OCI-LY1 (cell line): ENCODE measurements around the gene PTPRD.

ENCODE experiments used
- H2AFZ ChIP-seq: fragments of 200-600 bp; sonication (generic), shearing (Covaris generic); 2 replicates; pipeline ENCODE4 v1.6.0; 2014; ENCODE audit warnings: antibody characterized with exemption, mild to moderate bottlenecking, low read length
- H3F3A ChIP-seq: fragments of 200-600 bp; sonication (generic), shearing (Covaris generic); 2 replicates; pipeline ENCODE4 v1.6.0; 2014; ENCODE audit warnings: mild to moderate bottlenecking, antibody characterized with exemption, low read length, moderate library complexity; ENCODE audit not compliant: insufficient read depth
- H3K27ac ChIP-seq: fragments of 200-600 bp; sonication (generic); 2 replicates; pipeline ENCODE4 v1.5.1; 2014; ENCODE audit warnings: low read length, mixed run types, mild to moderate bottlenecking, low read depth; ENCODE audit not compliant: poor library complexity, severe bottlenecking
- H3K27me3 ChIP-seq: fragments of 200-600 bp; sonication (generic); 2 replicates; pipeline ENCODE4 v1.6.0; 2014; ENCODE audit warnings: antibody characterized with exemption, mild to moderate bottlenecking, low read length, moderate library complexity; ENCODE audit not compliant: insufficient read depth
- H3K36me3 ChIP-seq: fragments of 200-600 bp; sonication (generic); 2 replicates; pipeline ENCODE4 v1.6.1; 2014; ENCODE audit warnings: mild to moderate bottlenecking, antibody characterized with exemption, low read length, moderate library complexity, mixed read lengths; ENCODE audit not compliant: insufficient read depth
- H3K4me1 ChIP-seq: fragments of 200-600 bp; sonication (generic); 2 replicates; pipeline ENCODE4 v1.5.1; 2014; ENCODE audit warnings: mild to moderate bottlenecking, low read length, moderate library complexity; ENCODE audit not compliant: insufficient read depth, severe bottlenecking
- H3K4me2 ChIP-seq: fragments of 200-600 bp; sonication (generic), shearing (Covaris generic); 2 replicates; pipeline ENCODE4 v1.6.1; 2014; ENCODE audit warnings: low read length
- H3K4me3 ChIP-seq: fragments of 200-600 bp; sonication (generic); 2 replicates; pipeline ENCODE4 v1.5.1; 2014; ENCODE audit warnings: low read length, low read depth, mild to moderate bottlenecking, mixed read lengths; ENCODE audit not compliant: poor library complexity, severe bottlenecking
- H3K79me2 ChIP-seq: fragments of 200-600 bp; shearing (Covaris generic); 2 replicates; pipeline ENCODE4 v1.6.1; 2016; ENCODE audit warnings: mixed run types, low read length, mixed read lengths; ENCODE audit not compliant: insufficient read depth
- H3K9ac ChIP-seq: fragments of 200-600 bp; sonication (generic), shearing (Covaris generic); 2 replicates; pipeline ENCODE4 v1.6.1; 2014; ENCODE audit warnings: mild to moderate bottlenecking, low read length, mixed read lengths
- H3K9me2 ChIP-seq: fragments of 200-600 bp; sonication (generic), shearing (Covaris generic); 2 replicates; pipeline ENCODE4 v1.6.1; 2014; ENCODE audit warnings: low read depth, mild to moderate bottlenecking, low read length, mixed read lengths
- H3K9me3 ChIP-seq: fragments of 200-600 bp; shearing (Covaris generic); 2 replicates; pipeline ENCODE4 v1.6.1; 2014; ENCODE audit warnings: low read length, mixed read lengths
- H4K20me1 ChIP-seq: fragments of 200-600 bp; sonication (generic), shearing (Covaris generic); 2 replicates; pipeline ENCODE4 v1.6.0; 2016; ENCODE audit warnings: mild to moderate bottlenecking, low read length; ENCODE audit not compliant: insufficient read depth
- EZH2 ChIP-seq: fragments of 200-600 bp; sonication (generic), shearing (Covaris generic); IDR thresholded peaks from 2 replicates; pipeline ENCODE4 v1.8.0; 2017; ENCODE audit warnings: borderline replicate concordance, mixed run types, mild to moderate bottlenecking, antibody characterized with exemption, low read length, moderate library complexity, mixed read lengths
- TF ChIP-seq, protein P1 (sequence below): fragments of 200-600 bp; sonication (generic), shearing (Covaris generic); IDR thresholded peaks from 2 replicates; pipeline ENCODE4 v1.5.1; 2017; ENCODE audit warnings: mild to moderate bottlenecking, antibody characterized with exemption, low read length, moderate library complexity, mixed read lengths

Gene PTPRD

DNA sequence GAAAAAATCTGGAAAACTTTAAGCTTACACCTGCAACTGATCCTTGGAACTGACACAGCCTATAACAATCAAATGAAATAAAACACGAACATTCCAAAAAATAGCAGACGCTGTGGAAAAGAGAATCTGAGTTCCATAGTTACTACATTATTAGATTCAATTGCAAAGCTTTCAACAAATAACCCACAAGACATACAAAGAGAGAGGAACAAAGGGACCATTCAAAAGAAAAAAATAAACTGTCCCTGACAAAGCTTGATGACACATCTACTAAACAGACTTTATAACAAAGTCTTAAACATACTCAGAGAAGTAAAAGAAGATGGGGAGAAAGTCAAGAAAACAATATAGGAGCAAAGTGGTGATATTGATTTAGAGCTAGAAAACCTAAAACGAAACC, 1123.6 kb downstream of the PTPRD start:
- Histone ChIP-seq H3K4me1 (no peaks in the 10 kb centered on the region), H3F3A (no peaks in the 10 kb centered on the region), H3K27me3 (no peaks in the 10 kb centered on the region), H3K4me2 (no peak overlapping the region), H3K9me3 (no peaks in the 10 kb centered on the region), H3K9ac (no peak overlapping the region), H4K20me1 (no peaks in the 10 kb centered on the region), H2AFZ (no peak overlapping the region), H3K9me2 (no peaks in the 10 kb centered on the region), H3K27ac (no peak overlapping the region), H3K4me3 (no peak overlapping the region), H3K36me3 (no peaks in the 10 kb centered on the region), H3K79me2 (no peaks in the 10 kb centered on the region)
- TF ChIP-seq, protein P1, sequence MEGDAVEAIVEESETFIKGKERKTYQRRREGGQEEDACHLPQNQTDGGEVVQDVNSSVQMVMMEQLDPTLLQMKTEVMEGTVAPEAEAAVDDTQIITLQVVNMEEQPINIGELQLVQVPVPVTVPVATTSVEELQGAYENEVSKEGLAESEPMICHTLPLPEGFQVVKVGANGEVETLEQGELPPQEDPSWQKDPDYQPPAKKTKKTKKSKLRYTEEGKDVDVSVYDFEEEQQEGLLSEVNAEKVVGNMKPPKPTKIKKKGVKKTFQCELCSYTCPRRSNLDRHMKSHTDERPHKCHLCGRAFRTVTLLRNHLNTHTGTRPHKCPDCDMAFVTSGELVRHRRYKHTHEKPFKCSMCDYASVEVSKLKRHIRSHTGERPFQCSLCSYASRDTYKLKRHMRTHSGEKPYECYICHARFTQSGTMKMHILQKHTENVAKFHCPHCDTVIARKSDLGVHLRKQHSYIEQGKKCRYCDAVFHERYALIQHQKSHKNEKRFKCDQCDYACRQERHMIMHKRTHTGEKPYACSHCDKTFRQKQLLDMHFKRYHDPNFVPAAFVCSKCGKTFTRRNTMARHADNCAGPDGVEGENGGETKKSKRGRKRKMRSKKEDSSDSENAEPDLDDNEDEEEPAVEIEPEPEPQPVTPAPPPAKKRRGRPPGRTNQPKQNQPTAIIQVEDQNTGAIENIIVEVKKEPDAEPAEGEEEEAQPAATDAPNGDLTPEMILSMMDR, result no peak
- TF ChIP-seq EZH2, result no peak

DNA sequence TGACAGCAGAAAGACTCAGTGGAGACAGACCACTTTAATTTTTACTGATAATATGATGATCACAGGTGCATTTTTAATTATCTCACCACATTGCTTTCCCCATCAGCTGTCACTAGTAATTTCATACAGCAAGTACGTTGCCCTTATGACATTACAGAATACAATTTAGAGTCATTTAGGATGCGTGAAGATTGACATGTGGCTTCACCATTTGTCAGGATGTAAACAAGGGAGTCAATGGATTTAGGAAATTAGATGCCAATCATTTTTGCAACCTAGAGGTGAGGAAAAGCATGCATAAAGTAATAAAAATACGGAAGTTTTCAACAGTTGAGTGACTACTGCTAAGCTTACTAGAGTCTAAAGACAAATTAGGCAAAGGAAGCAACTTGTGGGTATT, 1129.6 kb downstream of the PTPRD start:
- no peaks in the 10 kb centered on the region for H3K4me1 ChIP-seq
- H3K79me2 ChIP-seq, result no peaks in the 10 kb centered on the region
- no peak overlapping the region for H2AFZ ChIP-seq
- H3K9ac ChIP-seq, result no peak overlapping the region
- no peak overlapping the region for H3K27ac ChIP-seq
- H3K27me3 ChIP-seq, result no peaks in the 10 kb centered on the region
- H4K20me1 ChIP-seq, result no peaks in the 10 kb centered on the region
- H3K36me3 ChIP-seq, result no peaks in the 10 kb centered on the region
- H3K4me2 ChIP-seq, result no peak overlapping the region
- H3K9me2 ChIP-seq, result no peaks in the 10 kb centered on the region
- H3K4me3 ChIP-seq, result no peak overlapping the region
- TF ChIP-seq EZH2, result no peak
- TF ChIP-seq, protein P1, result no peak
- no peaks in the 10 kb centered on the region for H3K9me3 ChIP-seq
- no peaks in the 10 kb centered on the region for H3F3A ChIP-seq

DNA sequence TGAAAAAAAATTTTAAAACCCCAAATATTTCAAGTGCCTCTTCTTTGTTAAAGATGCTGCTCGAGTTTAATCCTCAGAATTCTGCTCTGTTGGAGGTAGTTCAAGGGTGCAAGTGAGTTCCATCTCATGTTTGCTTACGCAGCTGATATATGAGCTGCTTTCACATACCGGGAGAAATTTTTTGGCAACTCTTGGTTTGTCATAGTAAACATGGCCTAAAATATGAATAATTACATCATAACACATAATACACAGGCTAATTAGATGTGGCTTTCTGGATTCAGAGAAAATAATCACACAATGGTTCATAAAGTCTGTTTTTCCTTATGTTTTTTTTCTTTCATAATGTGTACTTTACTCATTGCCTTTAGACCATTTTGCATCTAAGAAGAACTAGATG, 1134.1 kb downstream of the PTPRD start:
- no peaks in the 10 kb centered on the region for H3K79me2 ChIP-seq
- no peaks in the 10 kb centered on the region for H4K20me1 ChIP-seq
- H3K27me3 ChIP-seq, result no peaks in the 10 kb centered on the region
- H3K4me1 ChIP-seq, result no peaks in the 10 kb centered on the region
- no peak overlapping the region for H3K4me3 ChIP-seq
- no peak overlapping the region for H3K9ac ChIP-seq
- H3K36me3 ChIP-seq, result no peaks in the 10 kb centered on the region
- no peak overlapping the region for H3K4me2 ChIP-seq
- H3K9me2 ChIP-seq, result no peaks in the 10 kb centered on the region; the same call in 1 of the 2 replicates
- H3K27ac ChIP-seq, result no peak overlapping the region
- H2AFZ ChIP-seq, result no peak overlapping the region
- TF ChIP-seq EZH2, result no peak
- TF ChIP-seq, protein P1, result no peak
- H3F3A ChIP-seq, result no peaks in the 10 kb centered on the region
- no peaks in the 10 kb centered on the region for H3K9me3 ChIP-seq
